Stomach (tissue), 4 donors: ENCODE data around the gene PLEKHH2.

Source experiments
- EP300 ChIP-seq: sonication (generic); formaldehyde crosslinking; IDR thresholded peaks from one replicate; pipeline ENCODE4 v1.6.1; 2017; ENCODE audit warnings: antibody characterized with exemption
- POLR2A ChIP-seq, 4 donors: fragments of 450-650 bp; IDR thresholded peaks; one replicate each; pipeline ENCODE4 v1.6.1; 2016; ENCODE audit warnings: antibody characterized with exemption in 4 of 4, control low read depth in 2 of 4, mild to moderate bottlenecking in 1 of 4, moderate library complexity in 1 of 4
- POLR2AphosphoS5 ChIP-seq, 3 donors: sonication (generic); formaldehyde crosslinking; IDR thresholded peaks; one replicate each; pipeline ENCODE4 v1.6.1; 2016; ENCODE audit warnings: antibody characterized with exemption in 3 of 3
- TF ChIP-seq, protein P1 (sequence below), 7 experiments: fragments of 450-650 bp in 4 of 7; fragments of 200-600 bp in 3 of 7; sonication (generic) in 3 of 7; IDR thresholded peaks; one replicate each; pipeline ENCODE4 v1.5.1; 2016 to 2019; ENCODE audit warnings: antibody characterized with exemption in 7 of 7, control low read depth in 2 of 7, mild to moderate bottlenecking in 1 of 7

DNA sequence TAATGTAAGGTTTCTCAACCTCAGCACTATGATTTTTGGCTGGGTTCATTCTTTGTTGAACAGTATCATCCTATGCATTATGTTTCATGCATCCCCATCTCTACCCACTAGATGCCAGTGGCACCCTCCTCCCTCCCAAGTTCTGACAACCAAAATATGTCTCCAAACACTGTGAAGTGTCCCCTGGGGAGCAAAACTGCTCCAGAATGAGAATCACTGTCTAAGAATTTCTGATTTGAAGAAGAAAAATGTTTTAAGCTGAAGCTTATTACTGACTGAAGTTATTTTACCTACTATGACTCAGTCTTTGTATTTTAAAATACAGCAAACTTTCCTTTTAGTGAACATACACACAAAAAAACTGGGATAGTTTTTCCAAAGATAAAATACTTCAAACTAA is 44.6 kb upstream of the PLEKHH2 start:
- TF ChIP-seq, protein P1, sequence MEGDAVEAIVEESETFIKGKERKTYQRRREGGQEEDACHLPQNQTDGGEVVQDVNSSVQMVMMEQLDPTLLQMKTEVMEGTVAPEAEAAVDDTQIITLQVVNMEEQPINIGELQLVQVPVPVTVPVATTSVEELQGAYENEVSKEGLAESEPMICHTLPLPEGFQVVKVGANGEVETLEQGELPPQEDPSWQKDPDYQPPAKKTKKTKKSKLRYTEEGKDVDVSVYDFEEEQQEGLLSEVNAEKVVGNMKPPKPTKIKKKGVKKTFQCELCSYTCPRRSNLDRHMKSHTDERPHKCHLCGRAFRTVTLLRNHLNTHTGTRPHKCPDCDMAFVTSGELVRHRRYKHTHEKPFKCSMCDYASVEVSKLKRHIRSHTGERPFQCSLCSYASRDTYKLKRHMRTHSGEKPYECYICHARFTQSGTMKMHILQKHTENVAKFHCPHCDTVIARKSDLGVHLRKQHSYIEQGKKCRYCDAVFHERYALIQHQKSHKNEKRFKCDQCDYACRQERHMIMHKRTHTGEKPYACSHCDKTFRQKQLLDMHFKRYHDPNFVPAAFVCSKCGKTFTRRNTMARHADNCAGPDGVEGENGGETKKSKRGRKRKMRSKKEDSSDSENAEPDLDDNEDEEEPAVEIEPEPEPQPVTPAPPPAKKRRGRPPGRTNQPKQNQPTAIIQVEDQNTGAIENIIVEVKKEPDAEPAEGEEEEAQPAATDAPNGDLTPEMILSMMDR (IDR thresholded peaks at IDR 0.05): no peak
- TF ChIP-seq POLR2AphosphoS5 (IDR thresholded peaks at IDR 0.05): no peak
- TF ChIP-seq POLR2A (IDR thresholded peaks at IDR 0.05): no peak
- TF ChIP-seq EP300: no peak
